SK-N-SH (cell line): ENCODE data around the gene LRRC2. TPM values are rescaled to one million over a fixed set of nuclear protein-coding genes. Genes with fewer than 3 reads are reported as not detected.

Source experiments
- CTCF ChIA-PET: fragments of 300-600, 350-600 bp; formaldehyde crosslinking; extraction: SDS; loops from one replicate; lab custom pipeline; 2021; lab: Yijun Ruan, JAX
- POLR2A ChIA-PET: fragments of 350-600 bp; sonication (Branson Sonifier 250); formaldehyde crosslinking; extraction: SDS; loops from one replicate; lab custom pipeline; 2020; ENCODE audit warnings: antibody characterized with exemption, inconsistent platforms; lab: Yijun Ruan, JAX
- DNase-seq: peaks from one replicate; pipeline ENCODE4 v3.0.0; 2012
- H2AFZ ChIP-seq: fragments of 200-600 bp; sonication (generic); 2 replicates; pipeline ENCODE4 v1.8.1; 2016; ENCODE audit warnings: antibody characterized with exemption, mild to moderate bottlenecking, low read depth
- H3F3A ChIP-seq: fragments of 200-600 bp; sonication (generic); replicated peaks from 2 replicates; pipeline ENCODE3; 2016; ENCODE audit warnings: antibody characterized with exemption, mild to moderate bottlenecking; ENCODE audit not compliant: insufficient read depth
- H3K27ac ChIP-seq, 2 experiments: fragments of 200-500 bp in 1 of 2; fragments of 200-600 bp in 1 of 2; sonication (Bioruptor generic) in 1 of 2; sonication (generic), shearing (Covaris generic) in 1 of 2; 2 replicates each; pipeline versions ENCODE4 v1.5.1 to v1.6.1; 2014 to 2016; ENCODE audit warnings: low read depth in 2 of 2, inconsistent platforms in 1 of 2, low read length in 1 of 2, mild to moderate bottlenecking in 1 of 2, mixed read lengths in 1 of 2
- H3K27me3 ChIP-seq: fragments of 200-600 bp; sonication (generic), shearing (Covaris generic); 2 replicates; pipeline ENCODE4 v1.6.1; 2016; ENCODE audit warnings: mixed run types; ENCODE audit not compliant: insufficient read depth
- H3K36me3 ChIP-seq, 2 experiments: fragments of 200-500 bp in 1 of 2; fragments of 200-600 bp in 1 of 2; sonication (Bioruptor generic) in 1 of 2; sonication (generic) in 1 of 2; replicated peaks in 1 of 2; 2 replicates each; pipeline versions ENCODE3 to v1.5.1; 2014 to 2016; ENCODE audit warnings: low read length in 1 of 2, mild to moderate bottlenecking in 1 of 2; ENCODE audit not compliant: insufficient read depth in 2 of 2, control insufficient read depth in 1 of 2
- H3K4me1 ChIP-seq, 2 experiments: fragments of 200-500 bp in 1 of 2; fragments of 200-600 bp in 1 of 2; sonication (Bioruptor generic) in 1 of 2; sonication (generic), shearing (Covaris generic) in 1 of 2; 2 replicates each; pipeline versions ENCODE4 v1.5.1 to v1.6.1; 2014 to 2016; ENCODE audit warnings: low read depth in 1 of 2, low read length in 1 of 2, mixed run types in 1 of 2; ENCODE audit not compliant: insufficient read depth in 2 of 2, control insufficient read depth in 1 of 2
- H3K4me2 ChIP-seq: fragments of 200-600 bp; sonication (generic), shearing (Covaris generic); 2 replicates; pipeline ENCODE4 v1.6.1; 2017; ENCODE audit warnings: mixed run types
- H3K4me3 ChIP-seq, 2 experiments: fragments of 200-500 bp in 1 of 2; fragments of 200-600 bp in 1 of 2; sonication (Bioruptor generic) in 1 of 2; sonication (generic), shearing (Covaris generic) in 1 of 2; 2 replicates each; pipeline versions ENCODE4 v1.5.1 to v1.8.1; 2014 to 2016; ENCODE audit warnings: low read depth in 2 of 2, inconsistent platforms in 1 of 2, low read length in 1 of 2, mild to moderate bottlenecking in 1 of 2, mixed read lengths in 1 of 2, moderate library complexity in 1 of 2
- H3K79me2 ChIP-seq: fragments of 200-600 bp; sonication (generic); 2 replicates; pipeline ENCODE4 v1.8.1; 2017; ENCODE audit warnings: mild to moderate bottlenecking; ENCODE audit not compliant: insufficient read depth
- H3K9ac ChIP-seq: fragments of 200-600 bp; sonication (generic); 2 replicates; pipeline ENCODE4 v1.6.1; 2017; ENCODE audit warnings: mixed run types
- H3K9me2 ChIP-seq: fragments of 200-600 bp; sonication (generic); 2 replicates; pipeline ENCODE4 v1.6.1; 2017; ENCODE audit warnings: mixed run types
- H3K9me3 ChIP-seq: fragments of 200-600 bp; sonication (generic); 2 replicates; pipeline ENCODE4 v1.6.1; 2017; ENCODE audit warnings: mixed run types, mild to moderate bottlenecking, moderate library complexity
- H4K20me1 ChIP-seq: fragments of 200-600 bp; sonication (generic); 2 replicates; pipeline ENCODE4 v1.6.1; 2017; ENCODE audit warnings: mild to moderate bottlenecking, mixed run types; ENCODE audit not compliant: insufficient read depth
- ELF1 ChIP-seq: IDR thresholded peaks from 2 replicates; pipeline ENCODE4 v1.4.0; 2012
- FOXJ3 ChIP-seq: sonication (generic); formaldehyde crosslinking; IDR thresholded peaks from 2 replicates; pipeline ENCODE4 v1.5.1; 2020; ENCODE audit warnings: mild to moderate bottlenecking, missing genetic modification reagents
- GABPA ChIP-seq: IDR thresholded peaks from 2 replicates; pipeline ENCODE4 v1.4.0; 2012; ENCODE audit warnings: low read depth, mild to moderate bottlenecking
- IRF3 ChIP-seq: fragments of 150-350 bp; IDR thresholded peaks from 2 replicates; pipeline ENCODE4 v1.6.1; 2016; ENCODE audit warnings: mild to moderate bottlenecking, low read depth, low read length
- MEF2A ChIP-seq: IDR thresholded peaks from 2 replicates; pipeline ENCODE4 v1.4.0; 2012; ENCODE audit warnings: low read depth, borderline replicate concordance
- NFIC ChIP-seq: IDR thresholded peaks from 2 replicates; pipeline ENCODE4 v1.4.0; 2012; ENCODE audit warnings: borderline replicate concordance
- REST ChIP-seq: IDR thresholded peaks from 2 replicates; pipeline ENCODE4 v1.6.1; 2012; ENCODE audit warnings: mild to moderate bottlenecking, low read depth, low read length, moderate library complexity
- RFX5 ChIP-seq: IDR thresholded peaks from 2 replicates; pipeline ENCODE4 v1.6.1; 2012; ENCODE audit warnings: mild to moderate bottlenecking, improper control_type of control experiment, low read length
- RXRA ChIP-seq: IDR thresholded peaks from 2 replicates; pipeline ENCODE4 v1.4.0; 2012; ENCODE audit warnings: low read depth, mild to moderate bottlenecking, borderline replicate concordance
- SMC3 ChIP-seq: IDR thresholded peaks from 2 replicates; pipeline ENCODE4 v1.6.1; 2012; ENCODE audit warnings: low read depth, low read length, improper control_type of control experiment
- TCF12 ChIP-seq: IDR thresholded peaks from 2 replicates; pipeline ENCODE4 v1.4.0; 2012
- YY1 ChIP-seq: IDR thresholded peaks from 2 replicates; pipeline ENCODE4 v1.4.0; 2012; ENCODE audit warnings: low read depth, mild to moderate bottlenecking
- WGBS: methylation state at CpG from one replicate; pipeline ENCODE4 v1.1.6; 2017; ENCODE audit warnings: low lambda C conversion rate; 5-methylcytosine and 5-hydroxymethylcytosine counted together
- polyA plus RNA-seq, 3 experiments: library from polyadenylated mRNA; depleted of rRNA; stranded (reverse); fragments of >200 nt; gene quantifications; 2 replicates each; pipeline ENCODE4 v1.2.3, GENCODE V29; 2012
- TF ChIP-seq, protein P1 (sequence below): IDR thresholded peaks from 2 replicates; pipeline ENCODE4 v1.4.0; 2012; ENCODE audit warnings: low read depth, borderline replicate concordance
- TF ChIP-seq, protein P2 (sequence below): fragments of 150-350 bp; IDR thresholded peaks from 2 replicates; pipeline ENCODE4 v1.6.1; 2017; ENCODE audit warnings: antibody characterized with exemption, low read length, low read depth, borderline replicate concordance

LRRC2 gene
- polyA plus RNA-seq, 1 of the 3 experiments (the other 2 are of a cell fraction): 0.13 TPM

DNA sequence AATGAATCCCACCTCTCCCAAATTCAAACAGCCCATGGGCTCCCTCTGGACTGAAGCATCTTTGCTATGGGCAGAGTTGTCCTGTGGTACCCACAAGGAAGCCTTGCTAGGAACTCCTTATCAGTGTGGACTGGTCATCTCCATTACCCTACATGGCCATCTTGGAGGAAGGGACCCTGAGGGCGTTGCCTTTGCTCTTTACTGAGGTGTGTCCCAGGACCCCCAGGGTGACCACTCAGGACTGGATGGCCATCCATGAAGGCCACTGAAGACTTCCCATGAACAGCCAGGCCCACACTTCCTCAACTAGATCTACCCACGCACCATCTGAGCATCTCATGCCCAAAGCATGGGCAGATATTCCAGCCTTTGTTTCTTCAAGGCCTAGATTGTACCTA lies 48.3 kb downstream of the LRRC2 start:
- Histone ChIP-seq H3F3A (no peaks in the 10 kb centered on the region), H3K4me2 (no peak overlapping the region), H3K4me3 (no peak overlapping the region), H3K9me3 (no peaks in the 10 kb centered on the region), H2AFZ (no peak overlapping the region), H4K20me1 (no peaks in the 10 kb centered on the region), H3K4me1 (no peaks in the 10 kb centered on the region), H3K9ac (no peak overlapping the region), H3K27me3 (no peaks in the 10 kb centered on the region), H3K79me2 (no peaks in the 10 kb centered on the region), H3K27ac (no peak overlapping the region), H3K9me2 (no peaks in the 10 kb centered on the region), H3K36me3 (no peaks in the 10 kb centered on the region)
- POLR2A ChIA-PET: no interaction called here
- WGBS: 43% methylated on average over 1 of the region's 2 CpGs
- no peak for DNase-seq
- TF ChIP-seq, protein P1, sequence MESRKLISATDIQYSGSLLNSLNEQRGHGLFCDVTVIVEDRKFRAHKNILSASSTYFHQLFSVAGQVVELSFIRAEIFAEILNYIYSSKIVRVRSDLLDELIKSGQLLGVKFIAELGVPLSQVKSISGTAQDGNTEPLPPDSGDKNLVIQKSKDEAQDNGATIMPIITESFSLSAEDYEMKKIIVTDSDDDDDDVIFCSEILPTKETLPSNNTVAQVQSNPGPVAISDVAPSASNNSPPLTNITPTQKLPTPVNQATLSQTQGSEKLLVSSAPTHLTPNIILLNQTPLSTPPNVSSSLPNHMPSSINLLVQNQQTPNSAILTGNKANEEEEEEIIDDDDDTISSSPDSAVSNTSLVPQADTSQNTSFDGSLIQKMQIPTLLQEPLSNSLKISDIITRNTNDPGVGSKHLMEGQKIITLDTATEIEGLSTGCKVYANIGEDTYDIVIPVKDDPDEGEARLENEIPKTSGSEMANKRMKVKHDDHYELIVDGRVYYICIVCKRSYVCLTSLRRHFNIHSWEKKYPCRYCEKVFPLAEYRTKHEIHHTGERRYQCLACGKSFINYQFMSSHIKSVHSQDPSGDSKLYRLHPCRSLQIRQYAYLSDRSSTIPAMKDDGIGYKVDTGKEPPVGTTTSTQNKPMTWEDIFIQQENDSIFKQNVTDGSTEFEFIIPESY: no peak
- no peak for TF ChIP-seq MEF2A
- TF ChIP-seq, protein P2, sequence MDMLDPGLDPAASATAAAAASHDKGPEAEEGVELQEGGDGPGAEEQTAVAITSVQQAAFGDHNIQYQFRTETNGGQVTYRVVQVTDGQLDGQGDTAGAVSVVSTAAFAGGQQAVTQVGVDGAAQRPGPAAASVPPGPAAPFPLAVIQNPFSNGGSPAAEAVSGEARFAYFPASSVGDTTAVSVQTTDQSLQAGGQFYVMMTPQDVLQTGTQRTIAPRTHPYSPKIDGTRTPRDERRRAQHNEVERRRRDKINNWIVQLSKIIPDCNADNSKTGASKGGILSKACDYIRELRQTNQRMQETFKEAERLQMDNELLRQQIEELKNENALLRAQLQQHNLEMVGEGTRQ: no peak
- TF ChIP-seq GABPA: no peak
- no peak for TF ChIP-seq NFIC
- no peak for TF ChIP-seq IRF3
- no peak for TF ChIP-seq ELF1
- no peak for TF ChIP-seq TCF12
- TF ChIP-seq RXRA: no peak
- no peak for TF ChIP-seq YY1
- no peak for TF ChIP-seq SMC3
- no peak for TF ChIP-seq RFX5
- TF ChIP-seq REST: no peak
- no peak for TF ChIP-seq FOXJ3 (CRISPR knock-in tag)
- CTCF ChIA-PET: interaction anchor here (1.7 kb wide), 1 partner anchor 29 kb away, joined by 7 read pairs; no protein-coding TSS in a partner anchor
